ENCODE data around the gene LPAR2.
A peak's percentile ranks its signal among the peaks of the same experiment; 100 is the strongest.
"Not testable (repeated sequence)": the region's sequence is repeated elsewhere in the genome, so short reads cannot be mapped to it uniquely, and the experiment has no call there.

The LPAR2 gene

DNA sequence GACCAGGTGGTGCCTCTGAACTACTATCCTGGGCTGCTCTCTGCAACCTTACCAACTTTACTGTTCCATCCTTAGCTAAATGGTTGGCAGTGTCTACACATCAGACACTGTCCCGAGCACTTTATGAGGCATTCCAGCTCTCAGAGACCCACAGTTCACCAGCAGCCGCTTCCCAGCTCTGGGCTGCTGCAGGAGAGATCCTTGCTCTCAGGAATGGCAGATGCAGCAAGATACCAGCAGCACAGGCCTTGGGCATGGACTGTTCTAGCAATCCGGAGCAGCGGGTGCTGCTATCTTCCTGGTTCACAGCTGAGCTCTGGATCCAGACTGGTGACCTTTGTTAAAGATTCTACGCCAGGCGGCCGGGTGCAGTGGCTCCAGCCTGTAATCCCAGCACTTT is 3.3 kb upstream of the LPAR2 start:
- DNase-seq (ENCODE audit: low read depth) = no peak

DNA sequence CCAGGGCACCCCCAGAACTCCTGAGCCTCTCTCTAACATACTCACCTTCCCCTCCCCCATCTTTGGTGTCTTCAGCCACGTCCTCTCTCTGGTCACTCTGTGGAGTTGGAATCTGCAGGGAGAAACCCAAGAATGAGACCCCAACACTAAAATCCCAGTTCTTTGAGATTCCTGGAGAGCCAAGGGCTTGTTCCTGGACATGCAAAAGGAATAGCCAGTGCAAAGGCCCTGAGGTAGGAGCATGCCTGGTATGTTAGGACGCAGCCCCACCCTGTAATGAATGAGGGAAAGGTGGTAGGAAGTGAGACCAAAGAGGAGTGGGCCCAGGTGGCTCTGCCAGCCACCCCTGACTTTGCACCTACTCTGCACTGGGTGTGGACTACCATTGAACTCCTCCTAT is 2.4 kb upstream of the LPAR2 start:
- no peak for DNase-seq (ENCODE audit: low read depth)

DNA sequence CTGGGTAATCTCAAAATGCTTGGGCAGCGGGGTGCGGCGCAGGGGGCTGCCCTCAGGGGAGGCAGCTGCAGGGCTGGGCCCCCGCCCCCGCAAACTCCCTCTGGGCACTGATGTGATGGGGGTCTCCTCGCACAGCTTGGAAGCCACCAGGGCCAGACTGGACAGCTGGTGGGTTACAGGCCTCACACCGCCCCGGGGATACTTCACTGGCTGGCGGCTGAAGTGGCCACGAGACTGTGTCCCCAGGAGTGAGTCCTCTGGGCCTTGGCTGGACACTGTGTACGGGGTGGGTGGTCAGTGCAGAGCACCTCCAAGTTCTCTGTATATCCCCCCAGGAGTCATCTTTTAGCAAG is 2.0 kb upstream of the LPAR2 start:
- no peak for DNase-seq (ENCODE audit: low read depth)

DNA sequence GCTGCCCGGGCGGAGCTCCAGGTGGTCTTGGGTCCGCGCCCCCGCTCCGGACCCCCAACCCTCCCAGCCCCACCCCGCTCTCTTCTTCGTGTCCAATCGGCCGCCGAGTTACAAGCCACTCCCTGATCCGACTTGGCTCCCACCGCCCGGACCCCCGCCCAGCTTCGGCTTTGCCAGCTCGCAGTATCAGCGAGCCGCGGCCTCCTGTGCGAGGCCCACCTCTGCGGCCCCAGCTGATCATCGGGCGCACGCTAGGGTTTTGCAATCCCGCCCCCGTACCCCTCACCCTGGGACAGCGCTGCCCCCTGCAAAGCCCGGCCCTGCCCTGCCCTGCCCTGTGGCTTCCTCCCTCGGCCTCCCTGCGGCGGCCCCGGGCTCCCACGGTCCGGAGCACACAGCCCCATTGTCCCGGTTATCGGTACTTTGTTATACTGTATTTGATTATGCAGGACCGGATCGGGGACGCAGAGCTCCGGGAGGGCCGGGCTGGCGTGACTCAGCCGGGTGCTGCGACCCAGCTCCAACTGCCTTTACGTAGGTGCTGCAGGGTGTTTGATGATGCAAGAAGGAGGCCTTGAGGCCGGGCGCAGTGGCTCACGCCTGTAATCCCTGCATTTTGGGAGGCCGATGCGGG is 598 bp upstream of the LPAR2 start:
- DNase-seq (ENCODE audit: low read depth) = peak; percentile 49

DNA sequence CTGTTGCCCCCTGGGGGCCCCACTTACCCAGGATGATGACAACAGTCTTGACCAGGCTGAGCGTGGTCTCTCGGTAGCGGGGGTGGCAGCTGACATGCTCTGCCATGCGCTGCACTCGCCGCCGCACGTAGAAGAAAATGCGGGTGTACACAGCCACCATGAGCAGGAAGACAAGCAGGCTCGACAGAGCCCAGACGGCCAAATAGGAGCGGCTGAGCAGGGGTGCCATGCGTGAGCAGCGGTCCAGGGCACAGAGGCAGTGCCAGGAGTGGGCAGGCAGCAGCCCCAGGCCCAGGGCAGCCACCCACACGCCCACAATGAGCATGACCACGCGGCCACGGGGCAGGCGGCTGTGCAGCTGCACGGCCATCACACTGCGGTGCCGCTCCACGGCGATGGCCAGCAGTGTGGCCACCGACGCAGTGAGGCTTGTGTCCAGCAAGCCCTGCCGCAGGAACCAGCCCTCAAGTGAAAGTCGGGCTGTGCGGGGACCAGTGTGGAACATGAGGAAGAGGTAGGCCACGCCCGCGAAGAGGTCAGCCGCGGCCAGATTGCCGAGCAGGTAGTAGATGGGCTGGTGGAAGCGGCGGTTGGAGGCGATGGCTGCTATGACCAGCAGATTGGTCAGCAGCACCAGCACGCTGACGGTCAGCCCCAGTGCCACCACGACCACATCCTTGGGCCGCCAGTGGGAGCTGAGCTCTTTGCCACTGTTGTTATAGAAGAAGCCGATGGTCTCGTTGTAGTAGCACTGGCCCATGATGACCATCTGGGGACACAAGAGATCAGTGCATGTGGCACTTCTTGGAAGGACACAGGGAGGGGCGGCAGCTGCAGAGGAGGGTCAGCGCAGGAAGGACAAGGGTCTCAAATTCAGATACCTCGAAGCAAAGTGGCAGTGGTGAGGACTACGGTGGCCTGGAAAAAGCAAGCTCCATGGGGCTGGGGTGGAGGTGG is 1.2 kb downstream of the LPAR2 start:
- DNase-seq (ENCODE audit: low read depth) = no peak

DNA sequence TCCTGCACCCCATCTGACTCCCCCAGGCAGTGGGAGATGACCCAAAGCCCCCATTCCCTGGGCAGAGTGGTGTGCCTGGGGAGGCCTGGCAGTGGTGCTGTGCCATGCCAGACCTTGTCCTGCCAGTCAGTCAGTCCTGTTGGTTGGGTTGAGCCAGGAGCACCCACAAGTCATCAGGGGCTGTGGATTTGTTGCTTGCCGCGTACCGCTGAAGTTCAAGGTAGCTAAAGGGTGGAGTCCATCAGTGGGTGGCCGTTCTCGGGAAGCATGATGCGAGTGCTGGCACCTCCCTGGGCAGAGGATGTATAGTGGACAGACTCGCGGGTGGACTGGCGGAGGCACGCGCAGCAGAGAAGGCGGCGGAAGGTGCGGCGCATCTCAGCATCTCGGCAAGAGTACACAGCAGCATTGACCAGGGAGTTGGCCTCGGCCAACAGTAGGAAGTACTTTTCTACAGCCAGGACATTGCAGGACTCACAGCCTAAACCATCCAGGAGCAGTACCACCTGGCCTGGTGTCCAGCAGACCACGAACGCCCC is 3.9 kb downstream of the LPAR2 start:
- DNase-seq (ENCODE audit: low read depth) = no peak

DNA sequence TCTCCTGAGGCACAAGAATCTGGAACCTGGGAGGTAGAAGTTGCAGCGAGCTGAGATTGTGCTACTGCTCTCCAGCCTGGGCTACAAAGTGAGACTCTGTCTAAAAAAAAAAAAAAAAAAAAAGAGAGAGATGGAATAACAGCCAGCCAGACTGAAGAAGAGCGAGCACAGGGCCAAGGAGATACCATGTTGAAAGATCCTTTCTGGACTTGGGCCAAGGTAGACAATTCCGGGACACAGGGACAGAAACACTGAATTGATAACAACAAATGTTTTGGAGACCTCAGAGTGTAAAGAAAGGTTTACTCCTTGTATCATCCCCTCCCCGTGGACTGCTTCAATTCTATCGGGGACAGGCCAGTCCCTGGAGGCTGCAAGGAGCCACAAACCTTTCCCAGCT is 4.6 kb downstream of the LPAR2 start:
- no peak for DNase-seq (ENCODE audit: low read depth)

DNA sequence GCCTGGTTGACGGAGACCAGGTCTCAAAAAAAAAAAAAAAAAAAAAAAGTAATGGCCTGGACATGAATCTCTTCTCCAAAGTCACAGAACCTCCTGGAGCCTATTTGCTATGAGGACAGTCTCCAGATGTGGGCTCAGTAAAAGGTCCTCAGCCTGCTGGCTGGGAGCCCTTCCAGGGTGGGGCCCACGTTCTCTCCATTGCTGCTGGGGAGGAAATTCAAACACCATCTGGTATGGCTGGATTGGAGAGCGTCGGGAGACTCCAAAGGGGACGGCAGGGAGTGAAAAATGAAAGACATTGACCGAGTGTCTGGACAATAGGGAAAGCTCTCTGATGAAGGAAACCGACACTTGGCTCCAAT is 8.2 kb downstream of the LPAR2 start:
- no peak for DNase-seq (ENCODE audit: low read depth)

DNA sequence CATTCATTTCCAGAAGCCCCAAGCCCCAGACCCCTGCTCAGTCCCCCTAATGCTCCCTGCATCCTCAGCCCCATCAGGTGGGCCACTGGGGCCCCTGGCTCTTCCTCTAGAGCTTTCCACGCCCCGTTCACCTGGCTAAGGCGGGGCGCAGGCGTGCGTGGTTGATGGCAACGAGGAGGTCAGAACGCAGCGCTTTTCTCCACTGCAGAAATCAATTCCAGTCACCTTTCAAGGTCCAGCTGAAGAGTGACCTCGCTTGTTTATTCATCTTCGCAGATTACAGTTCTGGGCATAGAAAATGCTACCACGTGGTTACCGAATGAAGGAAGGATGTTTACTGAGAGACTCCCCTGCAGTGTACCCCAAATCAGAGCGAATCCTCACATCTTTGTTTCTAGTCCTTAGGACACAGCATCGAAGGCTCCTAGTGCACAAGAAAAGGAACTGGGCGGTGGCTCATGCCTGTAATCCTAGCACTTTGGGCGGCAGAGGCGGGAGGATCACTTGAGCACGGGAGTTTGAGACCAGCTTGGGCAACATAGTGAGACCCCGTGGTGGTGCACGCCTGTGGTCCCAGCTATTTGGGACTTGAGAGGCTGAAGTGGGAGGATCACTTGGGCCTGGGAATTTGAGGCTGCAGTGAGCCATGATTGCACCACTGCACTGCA is 8.7 kb downstream of the LPAR2 start:
- DNase-seq (ENCODE audit: low read depth) = no peak

DNA sequence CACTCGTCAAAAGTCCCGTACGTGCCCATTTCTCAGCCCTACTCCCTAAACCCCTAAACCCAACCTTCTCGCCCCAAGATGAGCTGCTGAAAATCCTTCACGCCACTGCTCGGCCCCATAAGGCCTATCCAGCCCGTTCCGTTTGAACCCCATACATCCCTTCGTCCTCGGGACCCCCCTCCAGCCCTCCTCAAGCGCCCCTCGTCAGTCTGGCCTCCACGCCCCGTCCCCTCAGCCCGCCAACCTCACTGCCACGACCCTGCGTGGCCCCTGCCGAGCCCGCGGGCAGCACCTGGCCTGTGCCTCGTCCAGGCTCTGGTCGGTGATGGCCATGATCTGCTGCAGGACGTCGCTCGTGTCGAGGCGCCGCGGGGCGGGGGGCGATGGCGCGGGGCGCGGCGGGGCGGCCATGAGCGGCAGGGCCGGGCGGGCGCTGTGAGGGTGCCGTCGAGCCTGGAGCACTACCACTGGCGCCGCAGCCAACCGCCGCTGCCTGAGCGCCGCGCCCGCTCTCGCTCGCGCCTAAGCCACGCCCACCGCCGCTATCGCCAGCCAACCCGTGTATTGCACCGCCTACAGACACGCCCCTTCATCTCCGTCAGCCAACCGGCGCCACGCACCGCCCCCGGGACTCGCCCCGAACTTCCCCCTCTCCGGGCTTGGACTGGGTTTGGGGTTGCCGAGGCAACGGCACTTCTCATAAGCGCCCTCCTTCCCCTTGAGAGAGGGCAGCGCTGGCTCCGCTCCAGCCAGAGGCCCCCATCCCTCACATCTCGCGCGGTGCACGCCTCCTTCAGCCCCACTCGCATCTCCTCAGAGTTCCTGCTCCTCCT is 9.6 kb downstream of the LPAR2 start, which contains the start of gene PBX4:
TSS of gene PBX4 (minus strand) at position 469 of the 833 bp plus-strand sequence. CDS start at position 411, 58 bp downstream.
- peak; percentile 89 for DNase-seq (ENCODE audit: low read depth)

DNA sequence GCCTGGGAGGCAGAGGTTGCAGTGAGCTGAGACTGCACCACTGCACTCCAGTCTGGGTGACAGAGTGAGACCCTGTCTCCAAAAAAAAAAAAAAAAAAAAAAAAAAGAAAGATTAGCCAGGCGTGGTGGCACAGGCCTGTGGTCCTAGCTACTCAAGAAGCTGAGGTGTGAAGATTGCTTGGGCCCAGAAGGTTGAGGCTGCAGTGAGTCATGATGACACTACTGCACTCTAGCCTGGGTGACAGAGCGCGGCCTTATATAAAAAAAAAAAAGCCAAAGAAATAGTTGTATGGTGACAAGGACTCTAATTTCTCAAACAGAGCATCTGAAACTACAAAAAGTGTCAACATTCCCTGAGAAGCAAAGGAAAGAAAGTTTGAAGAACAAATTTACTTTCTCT is 12.9 kb downstream of the LPAR2 start:
- no peak for DNase-seq (ENCODE audit: low read depth)

DNA sequence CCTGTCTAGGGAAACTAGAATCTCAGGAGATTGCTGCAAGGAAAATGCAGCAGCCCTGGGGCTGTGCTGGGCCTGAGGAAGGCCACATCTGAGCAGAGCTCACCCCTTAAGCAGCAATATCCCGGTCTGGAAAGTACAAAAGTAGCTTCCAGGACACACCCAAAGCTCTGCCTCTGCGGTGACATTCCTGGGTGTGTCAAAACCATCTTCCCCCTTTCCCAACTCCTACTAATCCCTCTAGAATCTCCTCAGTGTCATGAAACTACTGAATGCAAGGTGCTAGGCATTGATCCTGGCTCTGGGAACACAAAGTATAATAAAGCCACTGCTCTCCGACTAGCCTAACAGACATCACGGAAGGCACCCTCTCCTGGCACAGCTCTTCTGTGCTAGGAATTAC is 14.5 kb downstream of the LPAR2 start:
- no peak for DNase-seq (ENCODE audit: low read depth)

DNA sequence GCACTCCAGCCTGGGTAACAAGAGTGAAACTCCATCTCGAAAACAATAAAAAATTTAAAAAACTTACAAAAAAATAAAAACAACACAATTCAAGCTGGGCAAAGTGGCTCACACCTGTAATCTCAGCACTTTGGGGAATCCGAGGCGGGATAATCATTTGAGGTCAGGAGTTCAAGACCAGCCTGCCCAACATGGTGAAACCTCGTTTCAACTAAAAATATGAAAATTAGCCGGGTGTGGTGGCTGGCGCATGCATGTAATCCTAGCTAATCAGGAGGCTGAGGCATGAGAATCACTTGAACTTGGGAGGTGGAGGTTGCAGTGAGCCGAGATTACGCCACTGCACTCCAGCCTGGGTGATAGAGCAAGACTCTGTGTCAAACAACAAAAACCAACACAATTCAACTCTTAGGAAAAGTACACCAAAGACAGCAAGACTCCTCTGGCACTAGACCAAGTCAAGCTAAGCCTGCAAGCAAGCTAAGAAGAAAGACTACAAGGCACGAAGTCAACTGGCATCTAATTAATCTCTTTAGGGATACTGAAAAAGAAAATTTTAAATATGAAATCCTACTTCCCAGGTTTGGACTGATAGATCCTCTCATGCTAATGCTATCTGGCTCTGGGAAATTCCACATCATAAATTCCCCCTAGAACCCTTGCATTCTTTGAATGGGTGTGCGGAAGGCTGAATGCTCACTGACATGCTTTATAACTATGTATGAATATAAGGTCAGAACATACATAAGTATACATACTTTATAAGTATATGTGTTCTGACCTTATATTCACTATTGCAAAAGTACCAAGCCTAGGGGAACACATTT is 17.4 kb downstream of the LPAR2 start:
- no peak for DNase-seq (ENCODE audit: low read depth)

DNA sequence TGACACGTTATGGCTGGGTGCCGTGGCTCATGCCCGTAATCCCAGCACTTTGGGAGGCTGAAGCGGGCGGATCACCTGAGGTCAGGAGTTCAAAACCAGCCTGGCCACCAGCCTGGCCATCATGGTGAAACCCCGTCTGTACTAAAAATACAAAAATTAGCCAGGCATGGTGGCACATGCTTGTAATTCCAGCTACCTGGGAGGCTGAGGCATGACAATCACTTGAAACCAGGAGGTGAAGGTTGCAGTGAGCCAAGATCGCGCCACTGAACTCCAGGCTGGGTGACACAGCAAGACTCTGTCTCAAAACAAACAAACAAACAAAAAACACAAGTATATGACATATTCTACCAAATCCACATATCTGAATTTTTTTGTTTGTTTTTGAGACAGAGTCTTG is 21.3 kb downstream of the LPAR2 start:
- not testable (repeated sequence) for DNase-seq (ENCODE audit: low read depth)

DNA sequence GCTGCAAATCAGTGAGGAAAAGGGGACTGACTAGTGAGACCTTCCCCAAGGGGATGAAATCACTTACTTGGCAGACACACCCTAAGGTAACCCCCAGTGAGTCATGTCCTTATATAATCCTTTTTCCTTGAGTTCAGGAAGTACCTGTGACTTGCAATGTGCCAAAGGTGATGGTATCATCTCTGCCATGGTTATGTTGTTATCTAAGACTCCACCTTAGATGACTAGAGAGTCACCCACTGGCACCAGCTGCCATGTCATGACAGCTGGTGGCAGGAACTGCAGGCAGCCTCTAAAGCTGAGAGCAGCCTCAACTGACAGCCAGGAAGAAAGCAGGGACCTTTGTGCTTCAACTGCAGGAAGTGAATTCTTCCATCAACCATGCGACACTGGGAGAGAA is 22.0 kb downstream of the LPAR2 start:
- no peak for DNase-seq (ENCODE audit: low read depth)

DNA sequence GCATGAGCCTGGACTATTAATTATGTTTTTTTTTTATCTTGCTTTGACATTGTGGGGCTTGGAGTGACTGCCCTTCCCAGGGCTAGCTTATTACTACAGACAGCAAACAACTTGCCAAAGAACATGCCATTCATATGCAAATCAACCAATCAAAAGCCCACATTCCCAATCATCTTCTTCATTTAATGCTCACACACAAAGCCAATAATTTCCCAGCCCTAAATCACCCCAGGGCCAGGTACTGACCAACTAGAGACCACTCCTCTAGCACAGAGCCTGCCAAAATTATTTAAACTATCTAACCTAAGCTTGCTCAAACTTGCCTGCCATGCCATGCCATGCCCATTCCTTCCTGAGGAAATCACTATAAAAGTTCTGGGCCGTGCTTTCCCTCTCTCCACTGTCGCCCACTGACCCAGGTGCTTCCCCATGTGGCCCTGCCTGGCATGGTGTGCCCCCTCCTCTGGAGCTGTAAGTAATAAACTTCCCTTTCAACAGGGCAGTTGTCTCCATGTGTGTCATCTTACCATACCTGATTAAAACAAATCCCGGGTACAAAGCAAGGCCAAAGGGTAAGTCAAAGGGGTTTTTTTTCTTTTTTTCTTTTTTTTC is 25.2 kb downstream of the LPAR2 start:
- no peak for DNase-seq (ENCODE audit: low read depth)

DNA sequence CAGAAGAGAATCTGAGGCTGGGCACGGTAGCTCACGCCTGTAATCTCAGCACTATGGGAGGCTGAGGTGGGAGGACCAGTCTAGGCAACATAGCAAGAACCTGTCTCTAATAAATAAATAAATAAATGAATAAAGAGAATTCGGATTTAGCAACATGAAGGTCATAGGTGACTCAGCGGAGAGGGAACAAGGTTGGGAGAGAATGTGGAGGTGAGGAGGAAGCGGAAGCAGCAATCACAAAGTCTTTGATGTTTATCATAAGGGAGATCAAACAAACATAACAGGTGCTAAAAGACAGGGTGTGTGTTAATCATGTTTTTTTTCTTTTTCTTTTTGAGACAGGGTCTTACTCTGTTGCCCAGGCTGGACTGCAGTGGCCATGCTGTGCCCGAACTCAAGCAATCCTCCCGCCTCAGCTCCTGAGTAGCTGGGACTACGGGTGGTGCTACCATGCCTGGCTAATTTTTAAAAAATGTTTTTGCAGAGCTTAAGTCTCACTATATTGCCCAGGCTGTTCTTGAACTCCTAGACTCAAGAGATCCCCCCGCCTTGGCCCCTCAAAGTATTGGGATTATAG is 25.8 kb downstream of the LPAR2 start:
- DNase-seq (ENCODE audit: low read depth) = no peak

DNA sequence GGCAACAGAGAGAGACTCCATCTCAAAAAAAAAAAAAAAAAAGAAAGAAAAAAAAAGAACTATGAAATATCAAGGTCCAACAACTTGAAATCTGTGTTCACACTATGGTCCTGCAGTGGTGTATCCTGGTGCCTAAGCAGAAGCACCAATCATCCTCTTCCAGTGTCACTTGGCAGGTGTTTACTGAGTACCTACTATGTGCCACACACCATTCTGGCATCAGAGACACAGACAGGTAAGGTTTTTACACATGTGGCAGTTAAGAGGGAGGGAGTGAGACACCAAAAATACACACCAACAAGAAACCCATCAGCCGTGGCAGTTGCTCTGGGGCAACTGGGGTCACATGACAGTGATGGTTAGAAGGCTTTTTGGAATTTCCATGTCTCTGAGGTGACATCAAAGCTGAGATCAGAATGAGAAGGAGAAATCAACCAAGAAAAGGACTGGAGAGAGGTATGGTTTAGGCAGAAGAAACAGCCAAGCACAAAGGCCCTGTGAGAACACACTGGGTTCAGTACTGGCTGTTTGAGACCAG is 27.2 kb downstream of the LPAR2 start:
- DNase-seq (ENCODE audit: low read depth) = no peak

DNA sequence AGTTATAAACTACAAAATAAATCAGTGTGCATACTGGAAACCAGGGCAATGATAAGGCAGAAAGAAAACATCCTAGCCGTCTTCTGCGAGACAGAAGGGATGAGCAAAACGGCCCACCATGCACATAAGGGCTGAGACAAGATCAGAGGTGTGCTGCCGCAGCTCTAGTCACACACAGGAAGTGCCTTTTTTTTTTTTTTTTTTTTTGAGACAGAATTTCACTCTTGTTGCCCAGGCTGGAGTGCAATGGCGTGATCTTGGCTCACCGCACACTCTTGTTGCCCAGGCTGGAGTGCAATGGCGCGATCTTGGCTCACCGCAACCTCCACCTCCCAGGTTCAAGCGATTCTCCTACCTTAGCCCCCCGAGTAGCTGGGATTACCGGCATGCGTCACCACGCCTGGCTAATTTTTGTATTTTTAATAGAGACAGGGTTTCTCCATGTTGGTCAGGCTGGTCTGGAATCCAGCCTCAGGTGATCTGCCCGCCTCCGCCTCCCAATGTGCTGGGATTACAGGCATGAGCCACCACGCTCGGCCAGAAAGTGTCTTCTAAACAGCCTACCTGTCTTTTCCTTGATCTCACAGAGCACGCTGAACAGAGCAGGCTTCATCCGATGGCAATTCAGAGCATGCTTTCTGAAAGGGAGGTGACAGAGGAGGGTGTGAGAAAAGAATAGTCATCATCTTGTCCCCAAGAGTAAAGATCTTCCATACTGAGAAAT is 29.1 kb downstream of the LPAR2 start:
- DNase-seq (ENCODE audit: low read depth) = not testable (repeated sequence)

Data from fibroblast of the conjunctiva (primary cell).